GM12891 (cell line): ENCODE data around the gene CD22.

Source experiments
- DNase-seq: peaks from one replicate; pipeline ENCODE4 v3.0.0; 2011; ENCODE audit warnings: low spot score; ENCODE audit not compliant: insufficient read length
- FAIRE-seq: peaks from 2 replicates; lab custom pipeline; 2011; peaks lifted over from hg19 to GRCh38; lab: Jason Lieb, UNC
- PAX5 ChIP-seq: IDR thresholded peaks from 2 replicates; pipeline ENCODE4 v1.6.1; 2011; ENCODE audit warnings: low read length, moderate library complexity, mild to moderate bottlenecking; ENCODE audit not compliant: insufficient read depth, severe bottlenecking
- POLR2A ChIP-seq: IDR thresholded peaks from 2 replicates; pipeline ENCODE4 v1.6.1; 2011; ENCODE audit warnings: low read depth, low read length, control low read depth
- POLR2AphosphoS5 ChIP-seq: IDR thresholded peaks from 2 replicates; pipeline ENCODE4 v1.6.1; 2011; ENCODE audit warnings: low read depth, low read length, control low read depth
- POU2F2 ChIP-seq: IDR thresholded peaks from 2 replicates; pipeline ENCODE4 v1.6.1; 2011; ENCODE audit warnings: low read depth, mild to moderate bottlenecking, control low read depth, low read length, moderate library complexity
- SPI1 ChIP-seq: IDR thresholded peaks from 2 replicates; pipeline ENCODE4 v1.6.1; 2011; ENCODE audit warnings: low read depth, low read length, control low read depth
- TAF1 ChIP-seq: IDR thresholded peaks from 2 replicates; pipeline ENCODE4 v1.6.1; 2011; ENCODE audit warnings: low read depth, low read length, control low read depth

The CD22 gene

DNA sequence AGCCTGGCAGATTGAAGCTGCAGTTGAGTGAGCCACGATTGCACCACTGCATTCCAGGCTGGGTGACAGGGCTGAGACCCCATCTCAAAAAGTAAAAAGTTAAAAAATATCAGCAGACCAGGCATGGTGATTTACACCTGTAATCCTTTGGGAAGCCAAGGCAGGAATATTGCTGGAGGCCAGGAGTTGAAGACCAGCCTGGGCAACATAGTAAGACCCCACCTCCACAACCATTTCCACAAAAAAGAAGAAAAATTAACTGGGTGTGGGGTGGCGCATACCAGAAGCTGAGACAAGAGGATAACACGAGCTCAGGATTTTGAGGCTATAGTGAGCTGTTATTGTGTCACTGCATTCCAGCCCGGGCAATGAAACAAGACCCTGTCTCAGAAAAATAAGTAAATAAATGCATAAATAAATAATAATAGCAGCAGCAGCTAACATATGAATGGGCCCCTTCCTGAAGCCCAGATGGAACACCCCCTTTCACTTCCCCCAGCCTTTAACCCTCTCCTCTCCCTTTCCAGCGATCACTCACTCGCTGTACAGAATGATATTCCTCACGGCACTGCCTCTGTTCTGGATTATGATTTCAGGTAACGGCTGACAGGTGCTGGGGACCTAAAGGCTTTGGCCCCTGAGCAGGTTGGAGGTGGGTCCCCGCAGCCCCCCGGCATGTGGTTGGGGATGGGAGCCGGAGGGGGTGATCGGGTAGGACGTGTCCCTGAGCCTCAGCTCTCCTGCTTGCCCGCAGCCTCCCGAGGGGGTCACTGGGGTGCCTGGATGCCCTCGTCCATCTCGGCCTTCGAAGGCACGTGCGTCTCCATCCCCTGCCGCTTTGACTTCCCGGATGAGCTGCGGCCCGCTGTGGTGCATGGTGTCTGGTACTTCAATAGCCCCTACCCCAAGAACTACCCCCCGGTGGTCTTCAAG, 33.9 kb upstream of the CD22 start:
- TF ChIP-seq POU2F2 = no peak
- no peak for TF ChIP-seq TAF1
- no peak for TF ChIP-seq SPI1
- no peak for TF ChIP-seq POLR2A
- TF ChIP-seq PAX5 = no peak
- TF ChIP-seq POLR2AphosphoS5 = no peak
- no peak for FAIRE-seq
- no peak for DNase-seq

GRCh38 chr19:35295792-35296462, 33.1 kb upstream of the CD22 start:
- FAIRE-seq = no peak
- TF ChIP-seq SPI1 = no peak
- no peak for TF ChIP-seq POU2F2

DNA sequence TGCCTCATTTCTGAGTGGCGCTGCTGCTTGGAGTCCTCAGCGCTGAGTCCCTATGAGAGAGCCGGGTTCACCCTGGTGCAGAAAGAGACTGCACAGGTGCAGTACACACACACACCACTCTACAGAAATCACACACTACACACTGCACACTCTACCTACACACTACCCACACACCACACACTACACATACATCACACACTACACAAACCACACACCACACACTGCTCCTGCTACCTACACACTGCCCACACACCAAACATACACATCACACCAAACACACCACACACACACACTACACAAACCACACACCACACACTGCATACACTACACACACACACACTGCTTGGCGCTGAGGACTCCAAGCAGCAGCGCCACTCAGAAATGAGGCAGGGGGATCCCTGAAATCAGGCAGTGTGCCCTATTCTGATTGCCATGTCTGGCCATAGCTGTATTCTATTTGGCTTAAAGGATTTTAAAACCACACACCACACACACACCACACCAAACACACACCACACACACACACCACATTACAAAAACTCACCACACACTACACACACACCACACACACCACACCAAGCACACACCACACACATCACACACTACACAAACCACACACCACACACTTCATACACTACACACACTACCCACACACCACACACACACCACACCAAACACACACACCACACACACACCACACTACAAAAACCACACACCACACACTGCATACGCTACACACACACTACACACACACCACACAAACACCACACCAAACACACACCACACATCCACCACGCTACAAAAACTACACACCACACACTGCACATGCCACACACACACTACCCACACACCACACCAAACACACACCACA, 32.1 kb upstream of the CD22 start:
- peak; percentile 98 for FAIRE-seq
- DNase-seq = no peak
- no peak for TF ChIP-seq POU2F2
- no peak for TF ChIP-seq POLR2AphosphoS5
- TF ChIP-seq SPI1 = no peak
- TF ChIP-seq TAF1 = no peak
- no peak for TF ChIP-seq POLR2A
- no peak for TF ChIP-seq PAX5

More at GRCh38 chr19:35295792-35296462, 33.1 kb upstream of the CD22 start:
- peak; percentile 73 for DNase-seq

- no peak for FAIRE-seq
- no peak for DNase-seq
Measured at GRCh38 chr19:35297515-35297848, 31.5 kb upstream of the CD22 start.

GRCh38 chr19:35297922-35298321, 31.1 kb upstream of the CD22 start:
- DNase-seq (no peak), FAIRE-seq (no peak)

More at GRCh38 chr19:35297515-35297848, 31.5 kb upstream of the CD22 start:
- no peak for TF ChIP-seq PAX5
- TF ChIP-seq TAF1 = no peak
- no peak for TF ChIP-seq POLR2A
- TF ChIP-seq POLR2AphosphoS5 = no peak
- TF ChIP-seq POU2F2 = no peak
- TF ChIP-seq SPI1 = no peak

DNA sequence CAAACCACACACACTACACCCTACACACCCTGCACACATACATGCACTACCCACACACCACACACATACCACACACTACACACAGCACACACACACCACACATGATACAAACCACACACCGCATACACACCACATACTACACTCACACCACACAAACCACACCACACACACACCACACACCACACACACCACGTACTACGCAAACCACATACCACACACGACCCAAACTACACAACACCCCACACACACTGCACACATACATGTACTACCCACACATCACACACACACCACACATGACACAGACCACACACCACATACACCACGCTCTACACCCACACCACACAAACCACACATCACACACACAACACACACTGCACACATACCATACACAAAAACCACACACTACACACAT, 30.4 kb upstream of the CD22 start:
- TF ChIP-seq POLR2A = no peak
- no peak for TF ChIP-seq PAX5
- TF ChIP-seq POU2F2 = no peak
- TF ChIP-seq POLR2AphosphoS5 = no peak
- no peak for TF ChIP-seq TAF1
- no peak for TF ChIP-seq SPI1
- DNase-seq (no peak), FAIRE-seq (no peak)

More at GRCh38 chr19:35297922-35298321, 31.1 kb upstream of the CD22 start:
- TF ChIP-seq POLR2A (no peak), POLR2AphosphoS5 (no peak), SPI1 (no peak), TAF1 (no peak), POU2F2 (no peak), PAX5 (no peak)

DNA sequence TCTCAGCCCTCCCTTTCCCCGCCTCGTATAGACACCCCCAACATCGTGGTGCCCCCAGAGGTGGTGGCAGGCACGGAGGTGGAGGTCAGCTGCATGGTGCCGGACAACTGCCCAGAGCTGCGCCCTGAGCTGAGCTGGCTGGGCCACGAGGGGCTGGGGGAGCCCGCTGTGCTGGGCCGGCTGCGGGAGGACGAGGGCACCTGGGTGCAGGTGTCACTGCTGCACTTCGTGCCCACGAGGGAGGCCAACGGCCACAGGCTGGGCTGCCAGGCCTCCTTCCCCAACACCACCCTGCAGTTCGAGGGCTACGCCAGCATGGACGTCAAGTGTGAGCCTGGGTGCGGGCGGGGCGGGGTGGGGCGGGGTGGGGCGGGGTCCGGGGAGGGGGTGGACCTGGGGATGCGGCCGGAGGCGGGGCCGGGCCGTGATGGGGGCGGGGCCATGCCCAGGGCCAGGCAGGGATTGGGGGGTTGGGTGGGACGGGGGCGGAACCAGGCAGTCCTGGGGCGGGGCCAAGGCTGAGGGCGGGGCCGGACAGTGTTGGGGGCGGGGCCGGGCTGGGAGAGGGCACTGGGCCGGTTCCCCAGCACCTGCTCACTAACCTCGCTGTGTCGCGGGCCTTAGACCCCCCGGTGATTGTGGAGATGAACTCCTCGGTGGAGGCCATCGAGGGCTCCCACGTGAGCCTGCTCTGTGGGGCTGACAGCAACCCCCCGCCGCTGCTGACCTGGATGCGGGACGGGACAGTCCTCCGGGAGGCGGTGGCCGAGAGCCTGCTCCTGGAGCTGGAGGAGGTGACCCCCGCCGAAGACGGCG, 29.3 kb upstream of the CD22 start:
- no peak for FAIRE-seq
- no peak for DNase-seq
- TF ChIP-seq SPI1 = no peak

GRCh38 chr19:35300339-35300649, 28.7 kb upstream of the CD22 start:
- no peak for TF ChIP-seq SPI1
- TF ChIP-seq POU2F2 = no peak
- TF ChIP-seq POLR2AphosphoS5 = no peak
- no peak for TF ChIP-seq TAF1
- TF ChIP-seq PAX5 = no peak
- DNase-seq (no peak), FAIRE-seq (no peak)
